ENCODE measurements around the gene CDY1.
"Not testable (repeated sequence)": the region's sequence is repeated elsewhere in the genome, so short reads cannot be mapped to it uniquely, and the experiment has no call there.

CDY1 gene, protein sequence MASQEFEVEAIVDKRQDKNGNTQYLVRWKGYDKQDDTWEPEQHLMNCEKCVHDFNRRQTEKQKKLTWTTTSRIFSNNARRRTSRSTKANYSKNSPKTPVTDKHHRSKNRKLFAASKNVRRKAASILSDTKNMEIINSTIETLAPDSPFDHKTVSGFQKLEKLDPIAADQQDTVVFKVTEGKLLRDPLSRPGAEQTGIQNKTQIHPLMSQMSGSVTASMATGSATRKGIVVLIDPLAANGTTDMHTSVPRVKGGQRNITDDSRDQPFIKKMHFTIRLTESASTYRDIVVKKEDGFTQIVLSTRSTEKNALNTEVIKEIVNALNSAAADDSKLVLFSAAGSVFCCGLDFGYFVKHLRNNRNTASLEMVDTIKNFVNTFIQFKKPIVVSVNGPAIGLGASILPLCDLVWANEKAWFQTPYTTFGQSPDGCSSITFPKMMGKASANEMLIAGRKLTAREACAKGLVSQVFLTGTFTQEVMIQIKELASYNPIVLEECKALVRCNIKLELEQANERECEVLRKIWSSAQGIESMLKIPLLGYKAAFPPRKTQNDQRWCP

GRCh38 chrY:25621817-25622216 is at the start of gene CDY1:
TSS of gene CDY1 (plus strand) at chrY:25622117. CDS start at chrY:25622443, 326 bp downstream.
- H3K27me3 Mint-ChIP-seq: not testable (repeated sequence)

DNA sequence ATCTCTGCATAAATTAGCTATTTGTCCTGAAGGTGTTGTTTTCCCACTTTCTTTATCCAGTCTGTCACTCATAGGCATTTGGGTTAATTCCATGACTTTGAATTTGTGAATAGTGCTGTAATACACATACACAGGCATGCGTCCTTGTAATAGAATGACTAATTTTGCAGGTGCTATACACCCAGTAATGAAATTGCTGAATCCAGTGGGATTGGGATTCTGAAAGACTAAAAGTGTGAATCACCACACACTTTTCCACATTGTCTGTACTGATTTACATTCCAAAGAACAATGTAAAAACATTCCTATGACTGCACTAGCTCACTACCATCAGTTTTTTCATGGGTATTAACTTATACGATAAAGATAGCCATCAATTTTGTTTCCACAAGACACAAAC is 28.6 kb upstream of the CDY1 start:
- not testable (repeated sequence) for H3K4me1 Mint-ChIP-seq, H3K36me3 Mint-ChIP-seq, H3K4me3 Mint-ChIP-seq, H3K27ac Mint-ChIP-seq, H3K27me3 Mint-ChIP-seq, H3K9me3 Mint-ChIP-seq

More at GRCh38 chrY:25621817-25622216, at the start of gene CDY1:
- not testable (repeated sequence) for H3K9me3 Mint-ChIP-seq, H3K4me1 Mint-ChIP-seq, H3K27ac Mint-ChIP-seq, H3K36me3 Mint-ChIP-seq, H3K4me3 Mint-ChIP-seq

DNA sequence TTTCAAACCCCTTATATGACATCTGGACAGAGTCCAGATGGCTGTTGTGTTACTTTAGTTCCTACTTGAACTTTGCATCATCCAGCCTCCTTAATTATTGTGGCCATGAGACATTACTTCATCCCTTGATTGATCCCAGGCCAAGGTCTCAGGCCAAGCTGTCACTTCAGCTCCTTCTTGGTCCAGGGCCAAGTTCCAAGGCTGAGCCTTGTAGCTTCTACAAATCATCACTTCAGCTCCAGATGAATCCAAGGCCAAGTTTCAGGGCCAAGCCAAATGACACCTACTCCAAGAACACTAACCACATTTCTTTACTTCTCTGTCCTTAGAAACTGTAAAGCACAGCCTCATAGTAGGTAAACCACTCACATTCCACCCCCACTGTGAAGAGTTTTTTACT is 1.7 kb upstream of the CDY1 start:
- H3K27ac Mint-ChIP-seq, H3K4me1 Mint-ChIP-seq: not testable (repeated sequence)

DNA sequence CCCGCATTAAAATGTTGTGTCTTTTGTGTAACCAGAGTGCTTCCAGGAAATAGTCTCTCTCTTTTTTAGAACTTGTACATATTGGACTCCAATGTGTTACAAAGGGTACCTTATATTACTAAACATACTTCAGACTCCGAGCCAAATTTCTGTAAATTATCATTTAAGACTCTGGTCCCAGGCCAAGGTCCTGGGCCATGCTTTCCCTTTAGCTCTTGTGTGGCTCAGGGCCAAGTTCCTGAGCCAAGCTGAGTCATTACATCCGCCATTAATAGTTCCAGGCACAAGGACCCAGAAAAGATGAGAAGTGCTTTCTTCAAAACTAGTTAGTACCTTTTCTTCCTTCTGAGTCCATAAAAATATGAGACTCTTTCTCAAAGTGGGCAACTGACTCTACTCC is 4.6 kb downstream of the CDY1 start:
- H3K9me3 Mint-ChIP-seq, H3K27me3 Mint-ChIP-seq, H3K4me3 Mint-ChIP-seq, H3K36me3 Mint-ChIP-seq, H3K27ac Mint-ChIP-seq, H3K4me1 Mint-ChIP-seq: not testable (repeated sequence)

More for the DNA sequence above, 1.7 kb upstream of the CDY1 start:
- H3K4me3 Mint-ChIP-seq, H3K27me3 Mint-ChIP-seq, H3K36me3 Mint-ChIP-seq, H3K9me3 Mint-ChIP-seq: not testable (repeated sequence)

DNA sequence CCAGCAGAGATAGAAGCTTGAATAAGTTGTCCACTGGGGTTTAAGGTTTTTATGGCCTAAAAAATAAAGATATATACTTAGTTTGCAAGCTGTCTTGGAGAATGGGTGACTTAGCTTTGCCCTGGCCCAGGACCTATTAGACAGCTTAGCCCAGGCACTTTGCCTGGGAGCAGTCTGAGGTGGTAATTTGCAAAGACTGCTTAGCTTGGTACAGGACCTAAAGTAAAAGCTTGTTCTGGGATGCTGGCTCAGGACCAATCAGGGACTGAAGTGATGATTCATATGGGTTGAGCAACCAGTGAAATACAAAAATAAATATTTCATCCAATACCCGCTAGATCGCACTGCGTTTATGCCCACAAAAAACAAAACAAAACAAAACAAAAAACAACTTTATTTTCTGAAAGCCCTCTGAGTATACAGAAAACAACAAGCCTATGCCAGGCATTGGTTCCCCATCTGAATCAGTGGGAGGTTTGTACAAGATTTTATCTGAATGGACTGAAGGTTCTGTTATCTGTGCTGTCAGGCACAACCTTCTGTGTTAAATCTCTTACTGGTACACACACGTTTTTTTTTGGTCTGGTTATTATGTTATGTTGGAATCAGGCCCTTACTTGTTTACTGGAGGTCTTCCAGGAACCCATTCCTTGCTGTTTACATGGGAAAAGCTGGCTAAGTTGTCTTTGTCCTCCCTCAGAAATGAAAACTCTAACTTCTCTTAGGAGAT is 8.6 kb downstream of the CDY1 start:
- H3K27me3 Mint-ChIP-seq, H3K4me1 Mint-ChIP-seq, H3K27ac Mint-ChIP-seq, H3K4me3 Mint-ChIP-seq, H3K9me3 Mint-ChIP-seq, H3K36me3 Mint-ChIP-seq: not testable (repeated sequence)

GRCh38 chrY:25639852-25640251 is 17.9 kb downstream of the CDY1 start:
- not testable (repeated sequence) for H3K27me3 Mint-ChIP-seq, H3K9me3 Mint-ChIP-seq, H3K4me1 Mint-ChIP-seq, H3K4me3 Mint-ChIP-seq, H3K36me3 Mint-ChIP-seq, H3K27ac Mint-ChIP-seq

- not testable (repeated sequence) for H3K27me3 Mint-ChIP-seq, H3K4me3 Mint-ChIP-seq, H3K27ac Mint-ChIP-seq, H3K9me3 Mint-ChIP-seq, H3K4me1 Mint-ChIP-seq, H3K36me3 Mint-ChIP-seq
Observed at GRCh38 chrY:25643024-25643915, 21.4 kb downstream of the CDY1 start.

Data from activated naive CD4-positive, alpha-beta T cell treated with anti-CD3 and anti-CD28 coated beads, Interleukin-2, amount 50 U/mL, for 24 hours (primary cell).